NCI-H82 treated with DMSO at 0.1 percent for 48 hours (cell line): ENCODE results near the gene RMI2.

Experiments
- DNase-seq: peaks from one replicate; lab custom pipeline; 2025; ENCODE audit not compliant: unreplicated experiment; lab: John Stamatoyannopoulos, UW

RMI2 gene

DNA sequence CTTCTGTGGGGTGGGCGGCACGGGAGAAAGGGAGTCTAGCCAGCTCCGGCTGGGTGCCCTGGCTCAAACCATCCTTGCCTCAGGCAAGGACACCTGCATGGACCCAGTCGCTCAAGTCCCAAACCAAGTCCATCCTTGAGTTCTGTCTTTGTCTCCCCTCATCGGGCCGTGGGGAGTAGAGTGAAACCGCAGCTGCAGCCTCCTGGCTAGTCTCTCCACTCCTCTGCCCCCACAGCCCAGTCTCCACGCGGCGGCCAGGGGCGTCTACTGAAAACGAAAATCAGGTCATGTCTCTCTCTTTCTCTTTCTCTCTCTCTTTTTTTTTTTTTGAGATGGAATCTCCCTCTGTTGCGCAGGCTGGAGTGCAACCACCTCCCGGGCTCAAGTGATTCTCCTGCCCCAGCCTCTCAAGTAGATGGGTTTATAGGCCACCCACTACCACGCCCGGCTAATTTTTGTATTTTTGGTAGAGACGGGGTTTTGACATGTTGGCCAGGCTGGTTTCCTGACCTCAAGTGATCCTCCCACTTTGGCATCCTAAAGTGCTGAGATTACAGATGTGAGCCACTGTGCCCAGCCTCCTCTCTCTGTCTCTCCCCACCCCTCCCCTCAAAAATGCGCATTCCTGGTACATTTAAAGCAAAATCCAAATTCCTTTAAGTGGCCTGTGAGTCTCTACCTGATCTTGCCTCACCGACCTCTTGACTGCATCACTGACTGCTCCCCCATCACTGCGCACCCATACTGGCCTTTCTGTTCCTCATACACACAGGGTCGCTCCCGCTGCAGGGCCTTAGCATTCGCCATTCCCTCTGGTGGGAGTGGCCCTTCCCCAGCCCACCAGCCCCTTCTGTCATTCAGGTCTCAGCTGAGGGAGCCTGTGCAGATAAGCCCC is 17.7 kb upstream of the RMI2 start:
- no peak for DNase-seq

DNA sequence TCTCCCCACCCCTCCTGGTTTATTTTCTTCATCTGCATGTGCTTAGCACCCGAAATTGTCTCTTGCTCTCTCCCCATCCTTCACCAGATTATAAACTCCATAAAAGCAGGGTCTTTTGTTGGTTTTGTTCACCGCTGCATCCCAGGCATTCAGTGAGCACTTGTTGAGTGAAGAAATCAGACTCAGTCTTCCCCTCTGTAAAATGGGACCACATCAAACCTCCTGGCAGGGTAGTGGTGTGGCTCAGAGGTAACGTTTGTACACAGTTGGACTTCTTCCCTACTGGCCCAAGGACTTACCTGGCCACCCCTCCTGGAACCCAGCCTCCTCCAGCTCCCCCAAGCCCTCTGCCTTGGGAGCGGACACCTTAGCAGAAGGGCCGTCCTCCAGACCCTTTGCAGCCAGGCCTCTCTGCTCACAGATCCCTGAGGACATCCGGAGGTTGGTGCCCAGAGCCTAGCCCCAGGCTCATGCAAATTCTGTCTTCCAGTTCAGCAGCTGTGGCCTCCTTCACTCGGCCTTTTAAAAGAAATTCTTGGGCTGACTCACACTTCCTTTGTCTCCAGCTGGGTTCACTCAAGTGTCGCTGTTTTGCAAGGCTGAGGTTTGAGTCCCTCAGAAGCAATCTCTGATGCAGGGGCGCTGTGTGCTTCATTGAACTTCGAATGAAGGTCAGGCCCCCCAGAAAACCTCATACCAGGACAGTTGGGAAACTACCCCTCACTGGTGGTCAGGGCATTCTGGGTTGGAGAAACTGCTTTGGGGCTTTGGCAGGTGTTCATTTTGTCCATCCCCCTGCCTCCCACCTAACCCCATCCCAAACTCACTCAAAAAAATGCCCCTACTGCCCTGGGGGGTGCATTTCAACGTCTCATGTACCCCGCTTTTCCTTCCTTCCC is 16.8 kb upstream of the RMI2 start:
- DNase-seq = no peak

DNA sequence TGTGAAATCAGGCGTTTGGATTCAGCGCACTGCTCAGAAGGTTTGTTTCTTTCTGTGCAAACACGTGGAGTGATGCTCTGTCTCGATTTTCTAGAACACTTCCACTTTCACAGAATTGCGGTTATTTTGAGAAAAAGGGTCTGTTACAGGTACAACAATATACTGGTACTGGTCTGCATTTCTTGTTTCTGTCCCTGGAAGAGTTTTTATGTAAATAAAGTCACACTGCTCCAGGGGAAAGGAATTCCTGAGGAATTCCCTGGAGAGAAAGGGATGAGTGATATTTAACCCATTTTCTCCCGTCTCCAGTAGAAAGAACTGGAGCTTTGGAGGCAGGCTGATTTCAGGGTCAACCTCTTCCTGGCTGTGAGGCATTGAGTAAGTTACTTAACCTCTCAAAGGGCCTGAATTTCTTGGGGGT is 16.2 kb upstream of the RMI2 start:
- no peak for DNase-seq

DNA sequence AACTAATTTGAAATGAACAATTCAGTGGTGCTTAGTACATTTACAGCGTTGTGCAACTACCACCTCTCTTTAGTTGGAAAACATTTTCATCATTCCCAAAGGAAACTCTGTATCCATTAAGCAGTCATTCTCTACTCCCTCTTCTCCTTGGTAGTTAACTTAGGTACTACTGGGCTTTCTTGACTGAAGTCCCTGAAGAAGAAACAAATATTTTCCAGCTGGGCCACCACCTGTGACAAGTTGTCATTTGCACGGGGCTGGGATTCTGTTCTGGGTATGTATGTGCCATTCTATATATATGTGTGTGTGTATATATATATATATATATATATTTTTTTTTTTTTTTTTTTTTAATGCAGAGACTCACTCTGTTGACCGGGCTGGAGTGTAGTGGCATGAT is 15.4 kb upstream of the RMI2 start:
- no peak for DNase-seq

DNA sequence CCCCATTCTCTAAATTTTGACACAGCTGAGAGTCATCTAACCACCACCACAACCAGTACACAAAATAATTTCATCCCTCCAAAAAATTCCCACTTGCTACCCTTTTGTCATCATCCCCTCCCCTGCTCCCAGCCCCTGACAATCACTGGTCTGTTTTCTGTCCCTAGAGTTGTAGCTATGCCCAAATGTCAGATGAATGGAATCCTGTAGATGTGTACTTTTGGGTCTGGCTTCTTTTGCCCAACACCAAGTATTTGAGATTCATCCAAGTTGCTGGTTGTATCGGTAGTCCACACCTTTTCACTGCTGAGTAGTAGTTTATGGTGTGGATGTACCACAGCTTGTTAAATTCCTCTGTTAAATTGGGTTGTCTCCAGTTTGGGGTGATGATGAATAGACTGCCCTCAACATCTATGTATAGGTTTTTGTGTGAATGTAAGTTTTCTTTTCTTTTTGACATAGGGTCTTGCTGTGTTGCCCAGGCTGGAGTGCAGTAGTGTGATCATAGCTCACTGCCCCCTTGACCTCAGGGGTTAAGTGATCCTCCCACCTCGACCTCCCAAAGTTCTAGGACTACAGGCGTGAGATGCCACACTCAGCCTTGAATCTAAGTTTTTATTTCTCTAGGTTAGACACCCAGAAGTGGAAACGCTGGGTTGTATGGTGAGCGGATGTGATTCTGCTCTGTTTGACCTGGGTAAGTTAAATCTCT is 14.6 kb upstream of the RMI2 start:
- DNase-seq = no peak

DNA sequence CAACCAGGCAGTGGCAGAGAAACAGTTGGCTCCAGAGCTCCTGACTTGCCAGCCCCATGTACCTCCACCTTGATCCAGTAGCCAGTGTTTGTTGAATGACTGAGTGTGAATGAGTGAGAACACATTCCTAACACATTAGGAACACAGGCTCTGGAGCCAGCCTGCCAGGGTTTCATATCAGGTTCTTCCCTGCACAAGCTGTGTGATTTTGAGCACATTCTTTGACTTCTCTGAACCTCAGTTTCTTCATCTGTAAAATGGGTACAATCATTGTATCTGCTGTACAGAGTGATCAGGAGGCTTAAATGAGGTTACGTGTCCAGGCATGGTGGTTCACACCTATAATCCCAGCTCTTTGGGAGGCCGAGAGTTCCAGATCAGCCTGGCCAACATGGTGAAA is 13.3 kb upstream of the RMI2 start:
- no peak for DNase-seq

DNA sequence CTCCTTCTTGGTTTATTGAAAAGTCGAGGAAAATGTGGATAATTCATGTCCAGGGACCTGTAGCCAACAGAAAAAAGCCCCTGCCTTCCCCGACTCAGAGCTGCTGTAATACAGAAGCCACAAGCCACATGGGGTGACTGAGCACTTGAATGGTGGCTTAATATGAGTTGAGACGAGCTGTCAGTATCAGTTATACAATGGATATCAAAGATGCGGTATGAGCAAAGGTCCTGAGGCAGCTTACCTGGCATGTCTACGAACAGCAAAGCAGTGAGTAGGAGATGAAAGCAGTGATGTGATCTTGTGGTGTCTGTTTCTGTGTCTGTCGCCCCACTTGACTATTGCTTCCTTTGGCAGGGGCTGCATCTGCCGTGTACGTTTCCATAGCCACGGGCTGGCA is 12.2 kb upstream of the RMI2 start:
- no peak for DNase-seq

DNA sequence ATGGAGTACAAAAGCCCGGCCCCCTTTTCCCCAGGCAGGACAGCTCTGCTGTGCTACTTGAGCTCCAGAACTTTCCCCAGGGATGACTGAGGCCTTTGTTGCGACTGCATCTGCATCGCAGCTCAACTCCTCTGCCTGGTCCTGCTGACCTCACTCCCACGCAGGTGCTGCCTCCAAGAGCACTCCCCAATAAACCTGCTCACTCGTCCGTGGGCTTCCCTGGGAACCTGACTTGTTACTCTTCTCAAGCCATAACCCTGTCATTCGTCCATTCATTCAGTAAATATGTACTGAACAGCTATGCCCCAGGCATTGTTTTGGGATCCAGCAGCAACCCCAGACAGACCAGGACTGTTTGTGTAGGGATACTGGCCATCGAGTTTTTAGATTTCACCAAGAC is 11.6 kb upstream of the RMI2 start:
- DNase-seq = no peak

DNA sequence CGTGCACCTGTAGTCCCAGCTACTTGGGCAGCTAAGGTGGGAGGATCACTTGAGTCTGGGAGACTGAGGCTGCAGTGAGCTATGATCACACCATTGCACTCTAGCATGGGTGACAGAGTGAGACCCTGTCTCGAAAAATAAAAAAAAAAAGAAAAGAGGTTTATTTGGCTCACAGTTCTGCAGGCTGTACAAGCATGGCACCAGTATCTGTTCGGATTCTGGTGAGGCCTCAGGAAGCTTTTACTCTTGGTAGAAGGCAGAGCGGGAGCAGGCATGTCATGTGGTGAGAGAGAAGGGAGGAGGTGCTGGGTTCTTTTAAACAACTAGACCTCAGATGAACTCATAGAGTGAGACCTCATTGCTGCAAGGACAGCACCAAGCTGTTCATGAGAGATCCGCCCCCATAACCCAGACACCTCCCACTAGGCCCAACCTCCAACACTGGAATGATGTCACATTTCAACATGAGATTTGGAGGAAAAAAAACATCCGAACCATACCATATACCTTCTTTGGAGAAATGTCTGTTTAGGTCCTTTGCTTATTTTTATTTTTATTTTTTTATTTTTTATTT is 10.3 kb upstream of the RMI2 start:
- DNase-seq = no peak

DNA sequence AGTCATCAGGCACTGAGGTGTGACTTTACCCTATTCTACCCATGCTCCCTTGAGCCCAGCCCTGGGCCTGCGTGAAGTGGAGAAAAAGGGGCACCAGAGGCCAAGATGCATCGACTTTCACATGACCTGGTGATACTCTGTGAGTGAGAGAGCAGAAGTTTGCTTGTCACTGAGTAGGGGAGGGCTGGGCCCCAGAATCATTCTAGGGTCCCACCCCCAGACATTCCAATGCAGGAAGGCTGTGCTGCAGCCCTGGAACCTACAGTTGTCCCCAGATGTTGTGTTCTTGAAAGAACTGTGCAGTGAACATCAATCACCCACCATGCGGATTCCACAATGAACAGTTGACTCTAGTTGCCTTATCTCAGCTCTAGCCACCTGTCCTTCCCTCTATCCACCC is 6.2 kb upstream of the RMI2 start:
- no peak for DNase-seq

DNA sequence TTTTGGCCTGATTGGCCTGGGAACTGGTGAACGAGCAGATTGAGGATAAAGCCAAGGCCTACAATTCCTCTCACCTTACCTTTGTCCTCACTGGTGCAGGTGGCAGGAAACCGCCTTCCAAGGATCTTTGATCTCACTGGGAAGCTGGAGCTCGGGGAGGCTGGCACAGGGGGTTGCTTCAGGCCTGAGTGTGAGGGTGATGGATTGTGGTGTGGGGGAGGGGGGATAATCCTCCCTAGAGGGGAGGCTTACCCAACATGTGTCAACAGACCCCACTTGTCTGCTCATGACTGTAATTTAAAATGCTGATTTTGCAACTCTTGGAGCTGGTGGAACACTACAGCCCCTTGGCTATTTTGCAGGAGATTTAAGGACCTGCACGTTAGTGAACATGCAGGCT is 4.5 kb upstream of the RMI2 start:
- no peak for DNase-seq

DNA sequence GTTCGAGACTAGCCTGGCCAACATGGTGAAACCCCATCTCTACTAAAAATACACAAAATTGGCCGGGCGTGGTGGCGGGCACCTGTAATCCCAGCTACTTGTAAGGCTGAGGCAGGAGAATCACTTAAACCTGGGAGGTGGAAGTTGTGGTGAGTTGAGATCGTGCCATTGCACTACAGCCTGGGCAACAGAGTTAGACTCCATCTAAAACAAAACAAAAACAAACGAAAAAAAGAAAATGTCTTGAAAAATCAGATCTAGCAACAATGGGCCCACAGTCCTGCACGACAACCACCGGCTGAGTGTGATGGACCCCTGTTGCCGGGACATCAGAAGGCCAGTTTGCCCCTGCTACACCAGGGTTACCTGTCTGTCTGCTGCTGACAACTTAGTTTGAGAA is 3.9 kb upstream of the RMI2 start:
- no peak for DNase-seq

DNA sequence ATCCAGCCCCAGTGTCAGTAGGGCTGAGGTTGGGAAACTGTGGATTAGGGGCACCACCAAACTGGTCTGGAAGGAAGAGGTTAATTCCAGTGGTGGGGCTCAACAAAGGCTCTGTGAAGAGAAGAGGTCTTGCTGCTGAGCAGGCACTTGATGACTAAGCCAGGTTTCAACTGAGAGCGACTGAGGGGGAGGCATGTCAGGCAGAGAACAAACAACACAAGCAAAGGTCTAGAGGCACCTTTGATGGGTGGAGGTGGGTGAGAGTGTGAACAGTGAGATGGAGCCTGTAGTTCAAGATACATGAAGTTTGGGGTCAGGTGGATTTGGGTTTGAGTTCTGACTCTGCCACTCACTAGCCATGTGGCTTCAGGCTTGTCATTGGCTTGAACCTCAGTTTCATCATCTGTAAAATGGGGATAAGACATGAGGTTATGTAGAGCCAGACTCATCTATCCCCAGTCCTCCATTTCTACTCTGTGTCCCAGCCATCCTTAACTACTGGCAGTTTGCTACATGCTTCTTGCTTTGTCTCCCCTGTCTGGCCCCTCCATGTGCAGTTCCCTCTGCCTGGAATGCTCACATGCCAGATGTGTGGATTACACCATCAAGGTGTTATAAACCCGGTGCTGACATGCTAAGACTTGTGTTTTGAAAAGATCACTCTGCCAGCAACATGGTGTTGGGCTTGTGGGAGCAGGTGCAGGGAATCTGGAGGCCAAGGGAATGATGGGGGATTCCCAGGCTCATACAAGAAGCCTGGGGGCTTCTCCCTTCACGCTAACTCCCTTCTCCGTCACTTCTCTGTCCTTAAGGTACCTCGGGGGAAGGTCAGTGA is 3.0 kb upstream of the RMI2 start:
- DNase-seq = no peak

DNA sequence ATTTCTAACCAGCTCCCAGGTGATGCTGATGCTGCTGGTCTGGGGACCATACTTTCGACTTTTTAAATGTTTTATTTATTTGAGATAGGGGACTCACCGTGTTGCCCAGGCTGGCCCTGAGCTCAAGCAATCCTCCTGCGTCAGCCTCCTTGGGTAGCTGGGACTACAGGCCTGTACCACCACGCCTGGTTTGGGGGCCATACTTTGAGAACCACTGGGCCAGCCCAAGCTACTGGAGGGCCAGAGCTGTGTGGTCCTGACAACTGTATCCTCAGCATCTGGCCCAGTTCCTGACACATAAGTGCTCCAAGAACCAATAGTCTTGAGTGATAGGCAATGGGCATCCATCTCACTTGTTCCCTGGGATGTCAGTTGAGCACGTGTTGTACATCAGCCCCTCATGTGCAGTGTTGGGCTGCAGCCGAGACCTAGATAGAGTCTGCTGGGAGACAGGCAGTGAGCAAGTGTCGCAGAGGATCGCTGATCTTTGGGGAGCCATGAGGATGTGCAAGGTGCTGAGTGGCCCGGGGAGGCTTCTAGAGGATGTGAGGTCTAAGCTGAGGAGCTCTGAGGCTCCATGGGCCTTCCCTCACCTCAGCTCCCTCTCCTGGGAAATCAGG is 1.6 kb downstream of the RMI2 start:
- no peak for DNase-seq

DNA sequence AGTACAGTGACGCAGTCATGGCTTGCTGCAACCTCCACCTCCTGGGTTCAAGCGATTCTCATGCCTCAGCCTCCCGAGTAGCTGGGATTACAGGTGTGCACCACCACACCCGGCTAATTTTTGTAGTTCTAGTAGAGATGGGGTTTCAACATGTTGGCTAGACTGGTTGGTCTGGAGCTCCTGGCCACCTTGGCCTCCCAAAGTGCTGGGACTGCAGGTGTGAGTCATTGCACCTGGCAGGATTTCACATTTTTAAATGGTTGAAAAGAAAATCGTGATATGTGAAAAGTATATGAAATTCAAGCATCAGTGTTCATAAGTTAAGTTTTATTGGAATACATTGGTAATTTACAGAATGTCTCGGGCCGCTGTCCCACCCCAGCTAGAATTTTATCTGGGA is 2.6 kb downstream of the RMI2 start:
- no peak for DNase-seq

DNA sequence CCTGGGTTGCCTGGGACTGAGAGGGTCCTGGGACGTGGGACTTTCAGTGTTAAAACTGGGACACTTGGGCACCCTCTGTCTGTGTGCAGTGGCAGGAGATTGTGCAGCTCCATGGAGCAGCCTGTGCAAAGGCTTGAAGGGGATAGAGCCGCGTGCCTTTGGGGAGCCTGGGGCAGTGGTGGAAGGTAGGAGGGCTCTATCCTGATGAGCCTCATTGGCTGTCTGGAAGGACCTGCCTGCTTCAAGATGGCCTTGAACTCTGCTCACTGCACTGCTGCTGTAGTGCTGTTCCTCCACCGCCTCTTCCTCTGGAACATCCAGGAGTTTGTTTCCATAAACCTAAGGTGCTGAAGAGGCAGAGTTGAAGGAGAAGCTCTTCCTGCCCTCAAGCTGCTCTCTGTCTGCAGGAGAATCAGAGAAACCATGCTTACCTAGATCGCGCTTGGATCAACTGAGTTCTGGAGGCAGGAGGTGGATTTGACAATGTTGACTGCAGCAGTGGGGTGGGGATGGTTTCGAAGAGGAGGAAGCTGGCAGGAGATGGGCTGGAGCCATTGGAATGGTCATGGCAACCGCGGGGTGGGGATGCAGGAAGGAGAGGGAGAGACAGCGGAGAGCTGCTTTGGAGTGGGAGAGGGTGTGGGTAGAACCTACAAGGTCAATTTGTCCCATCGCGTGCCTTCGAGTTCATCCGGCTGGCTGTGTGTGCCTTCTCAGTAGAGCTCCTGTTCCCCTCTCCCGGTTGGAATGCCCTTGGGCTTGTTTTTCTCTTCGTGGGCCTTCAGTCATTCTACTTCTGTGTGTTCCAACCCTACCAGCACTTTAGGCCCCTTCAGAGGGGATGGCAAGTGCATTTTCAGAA is 3.7 kb downstream of the RMI2 start:
- no peak for DNase-seq

DNA sequence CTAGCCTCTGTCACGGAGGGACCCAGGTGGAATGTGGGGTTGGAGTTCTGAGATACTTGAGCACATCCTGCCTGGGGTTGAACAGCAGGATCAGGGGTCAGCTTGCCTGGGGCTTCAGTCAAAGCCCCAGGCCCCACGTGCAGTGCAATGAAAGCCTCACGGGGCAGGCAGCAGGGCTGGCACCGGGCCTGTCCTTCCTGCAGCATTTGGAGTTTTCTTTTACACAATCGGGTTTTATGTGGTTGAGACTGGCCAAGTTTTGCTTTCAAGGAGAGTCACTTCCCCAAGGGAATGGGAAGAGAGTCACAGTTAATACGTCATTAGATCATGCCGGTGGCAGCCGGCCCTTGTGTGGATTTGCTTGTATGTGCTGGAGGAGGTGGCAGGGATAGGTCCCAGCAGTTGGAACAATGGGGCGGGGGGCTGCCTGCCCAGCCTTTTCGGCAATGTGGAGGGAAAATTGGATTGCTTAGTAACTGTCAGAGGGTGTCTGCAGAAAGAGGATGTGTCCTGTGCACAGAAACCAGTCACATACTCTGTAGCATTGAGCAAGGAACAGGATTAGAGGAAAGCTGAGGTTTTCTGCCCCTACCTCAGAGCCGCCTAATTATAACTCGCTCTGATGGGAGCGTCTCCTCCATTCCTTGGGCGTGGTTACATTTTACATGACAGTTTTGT is 4.5 kb downstream of the RMI2 start:
- no peak for DNase-seq

DNA sequence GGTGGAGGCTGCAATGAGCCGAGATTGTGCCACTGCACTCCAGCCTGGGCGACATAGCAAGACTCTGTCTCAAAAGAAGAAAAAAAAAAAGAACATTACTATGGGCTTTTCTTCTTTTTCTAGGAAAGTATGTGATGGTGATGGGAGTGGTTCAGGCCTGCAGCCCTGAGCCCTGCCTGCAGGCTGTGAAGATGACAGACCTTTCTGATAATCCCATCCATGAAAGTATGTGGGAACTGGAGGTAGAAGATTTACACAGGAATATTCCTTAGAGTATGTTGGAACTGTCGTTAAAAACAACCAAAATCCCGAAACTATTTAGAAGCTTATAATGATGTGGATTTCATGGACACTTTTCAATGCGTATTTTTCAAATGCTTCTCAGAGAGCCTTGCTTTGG is 5.3 kb downstream of the RMI2 start:
- DNase-seq = no peak
